B cell (primary cell): ENCODE measurements around the gene AUTS2. TPM values are rescaled to one million over a fixed set of nuclear protein-coding genes. Genes with fewer than 3 reads are reported as not detected.
A peak's percentile ranks its signal among the peaks of the same experiment; 100 is the strongest.

Source experiments
- ATAC-seq: fragments of 200-7000 bp; cut with Tn5 transposase; one replicate; pipeline ENCODE4 v1.10.0; 2021; ENCODE audit warnings: low read depth, mild to moderate bottlenecking, moderate number of reproducible peaks, moderate library complexity
- CTCF ChIA-PET: fragments of 350-600 bp; sonication (Branson Sonifier 250); formaldehyde crosslinking; loops from one replicate; lab custom pipeline; 2021; ENCODE audit warnings: antibody characterized with exemption, inconsistent platforms; lab: Charles Lee
- POLR2A ChIA-PET: fragments of 350-600 bp; sonication (Branson Sonifier 250); formaldehyde crosslinking; loops from one replicate; lab custom pipeline; 2021; ENCODE audit warnings: antibody characterized with exemption; lab: Charles Lee
- DNase-seq: peaks from one replicate; pipeline ENCODE4 v3.0.0; 2013
- H2AFZ ChIP-seq: 2 replicates; pipeline ENCODE4 v1.6.1; 2012; ENCODE audit warnings: mild to moderate bottlenecking, low read depth, low read length; ENCODE audit not compliant: insufficient read depth, poor library complexity, severe bottlenecking
- H3K27ac ChIP-seq, 2 donors: 1 replicate in 1 of 2; 2 replicates in 1 of 2; pipeline ENCODE4 v1.5.1; 2012 to 2013; ENCODE audit warnings: low read length in 2 of 2, mild to moderate bottlenecking in 2 of 2, moderate library complexity in 1 of 2
- H3K27me3 ChIP-seq, 4 experiments: fragments of 200-600 bp in 1 of 4; sonication (generic) in 1 of 4; replicated peaks in 1 of 4; 1 replicate in 2 of 4; 2 replicates in 2 of 4; pipeline versions ENCODE4 v1.6.1 to v1.7.0; 2013 to 2016; ENCODE audit warnings: low read length in 3 of 4, mild to moderate bottlenecking in 2 of 4, mixed read lengths in 1 of 4, moderate library complexity in 1 of 4; ENCODE audit not compliant: insufficient read depth in 4 of 4, control insufficient read depth in 3 of 4; ENCODE audit errors: control extremely low read depth in 1 of 4
- H3K36me3 ChIP-seq, 2 experiments: replicated peaks in 1 of 2; 1 replicate in 1 of 2; 2 replicates in 1 of 2; pipeline versions ENCODE4 v1.6.1 to v1.7.1; 2013; ENCODE audit warnings: low read length in 1 of 2; ENCODE audit not compliant: insufficient read depth in 2 of 2, control insufficient read depth in 1 of 2; ENCODE audit errors: control extremely low read depth in 1 of 2, extremely low read depth in 1 of 2
- H3K4me1 ChIP-seq, 2 donors: fragments of 200-600 bp in 1 of 2; sonication (generic) in 1 of 2; 1 replicate in 1 of 2; 2 replicates in 1 of 2; pipeline versions ENCODE4 v1.5.1 to v1.6.1; 2013 to 2017; ENCODE audit warnings: low read length in 2 of 2; ENCODE audit not compliant: control insufficient read depth in 2 of 2, insufficient read depth in 2 of 2
- H3K4me2 ChIP-seq: replicated peaks from 2 replicates; pipeline ENCODE3; 2012; ENCODE audit warnings: mild to moderate bottlenecking, low read depth, low read length; ENCODE audit not compliant: poor library complexity, severe bottlenecking
- H3K4me3 ChIP-seq, 5 experiments: fragments of 200-600 bp in 1 of 5; sonication (generic) in 1 of 5; 1 replicate in 3 of 5; 2 replicates in 2 of 5; pipeline versions ENCODE4 v1.5.1 to v1.7.0; 2011 to 2016; ENCODE audit warnings: low read length in 4 of 5, mild to moderate bottlenecking in 4 of 5, low read depth in 2 of 5, control low read depth in 1 of 5, moderate library complexity in 1 of 5; ENCODE audit not compliant: insufficient read depth in 1 of 5; ENCODE audit errors: control extremely low read depth in 1 of 5, extremely low read depth in 1 of 5
- H3K79me2 ChIP-seq: fragments of 200-600 bp; sonication (generic); one replicate; pipeline ENCODE4 v1.6.0; 2016; ENCODE audit warnings: low read length; ENCODE audit not compliant: control insufficient read depth, insufficient read depth
- H3K9ac ChIP-seq: fragments of 200-600 bp; sonication (generic); 2 replicates; pipeline ENCODE4 v1.6.1; 2017; ENCODE audit warnings: mild to moderate bottlenecking, low read length, moderate library complexity
- H3K9me3 ChIP-seq, 3 donors: one replicate each; pipeline versions ENCODE4 v1.6.1 to v1.7.1; 2013; ENCODE audit warnings: low read length in 2 of 3; ENCODE audit not compliant: control insufficient read depth in 2 of 3, insufficient read depth in 1 of 3; ENCODE audit errors: control extremely low read depth in 1 of 3
- H4K20me1 ChIP-seq: 2 replicates; pipeline ENCODE4 v1.6.0; 2012; ENCODE audit warnings: mild to moderate bottlenecking, low read length; ENCODE audit not compliant: insufficient read depth, control insufficient read depth, poor library complexity, severe bottlenecking
- H3K27ac Mint-ChIP-seq: one replicate; pipeline ENCODE4 v1.8.0; 2021; ENCODE audit warnings: mixed read lengths
- H3K27me3 Mint-ChIP-seq: one replicate; pipeline ENCODE4 v1.8.0; 2021; ENCODE audit warnings: mixed read lengths
- H3K4me1 Mint-ChIP-seq: one replicate; pipeline ENCODE4 v1.8.0; 2021; ENCODE audit warnings: mixed read lengths
- H3K4me3 Mint-ChIP-seq: one replicate; pipeline ENCODE4 v1.8.0; 2021; ENCODE audit warnings: mixed read lengths
- H3K9me3 Mint-ChIP-seq: one replicate; pipeline ENCODE4 v1.8.0; 2022; ENCODE audit warnings: mixed read lengths; ENCODE audit not compliant: insufficient read depth
- EZH2 ChIP-seq: IDR thresholded peaks from 2 replicates; pipeline ENCODE4 v1.6.1; 2012; ENCODE audit warnings: borderline replicate concordance, low read depth, mild to moderate bottlenecking, moderate library complexity, low read length; ENCODE audit not compliant: insufficient read depth, poor library complexity, severe bottlenecking
- WGBS: methylation state at CpG from one replicate; pipeline ENCODE4 v1.1.5; 2013; ENCODE audit warnings: missing lambda C conversion rate; ENCODE audit not compliant: insufficient coverage; 5-methylcytosine and 5-hydroxymethylcytosine counted together
- intact Hi-C: fragments of 100-400 bp; cut with micrococcal nuclease; formaldehyde crosslinking; loops from one replicate; pipeline ENCODE4 v1.10.0; 2022
- polyA plus RNA-seq: library from polyadenylated mRNA; depleted of rRNA; stranded (reverse); fragments of >200 nt; gene quantifications from 2 replicates; pipeline ENCODE4 v1.2.3, GENCODE V29; 2012
- total RNA-seq, 2 donors: library from RNA; stranded (reverse); fragments of 120-200 nt in 1 of 2; gene quantifications; 1 replicate in 1 of 2; 2 replicates in 1 of 2; pipeline versions ENCODE4 v1.2.3 to v1.2.4, GENCODE V29; 2013 to 2022
- TF ChIP-seq, protein P1 (sequence below): fragments of 200-600 bp; IDR thresholded peaks from one replicate; pipeline ENCODE4 v1.8.0; 2022; ENCODE audit warnings: antibody characterized with exemption, mild to moderate bottlenecking

AUTS2 gene
- total and polyA plus RNA-seq, 2 donors (not counting 1 experiment from before 2014, with no cell fraction given) = 22.3 to 35.0 TPM

DNA sequence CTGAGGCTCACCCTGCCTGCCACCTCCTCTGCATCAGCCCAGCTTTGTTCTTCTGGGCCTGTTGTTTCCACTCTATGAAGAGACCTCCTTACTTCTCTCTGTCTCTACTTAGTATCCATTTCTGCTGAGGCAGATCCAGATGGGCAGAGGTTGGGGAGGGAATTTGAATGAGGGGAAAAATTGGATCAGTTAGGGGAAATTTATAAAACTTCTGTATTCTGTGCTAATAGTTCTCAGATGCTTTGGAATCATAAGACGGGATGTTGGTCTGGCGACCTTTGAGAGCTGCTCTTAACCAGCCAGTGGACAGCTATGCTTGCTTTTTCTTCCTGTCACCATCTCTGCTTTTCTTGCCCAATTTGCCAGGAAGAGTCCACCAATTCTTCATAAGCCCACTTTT, 55.5 kb downstream of the AUTS2 start:
- POLR2A ChIA-PET = interaction anchor here (0.6 kb wide), 1 partner anchor 108 kb away, joined by 5 read pairs; no protein-coding TSS in a partner anchor
- ATAC-seq (no peak), DNase-seq (no peak)
- intact Hi-C loops = loop anchor here (10.0 kb wide), 1 partner anchor 49 kb away; no protein-coding TSS in a partner anchor
- Histone ChIP-seq H3K4me2 (no peak overlapping the region), H3K27me3 (no peaks in the 10 kb centered on the region), H3K27ac (no peak overlapping the region), H3K4me3 (no peak overlapping the region), H2AFZ (no peak overlapping the region), H3K36me3 (no peaks in the 10 kb centered on the region), H3K9ac (no peak overlapping the region), H3K9me3 (no peaks in the 10 kb centered on the region), H3K4me1 (peaks cover 4 to 24% of the 10 kb centered on the region in 2 donors), H4K20me1 (no peaks in the 10 kb centered on the region), H3K79me2 (peaks cover 6% of the 10 kb centered on the region)
- TF ChIP-seq EZH2 = no peak
- TF ChIP-seq, protein P1, sequence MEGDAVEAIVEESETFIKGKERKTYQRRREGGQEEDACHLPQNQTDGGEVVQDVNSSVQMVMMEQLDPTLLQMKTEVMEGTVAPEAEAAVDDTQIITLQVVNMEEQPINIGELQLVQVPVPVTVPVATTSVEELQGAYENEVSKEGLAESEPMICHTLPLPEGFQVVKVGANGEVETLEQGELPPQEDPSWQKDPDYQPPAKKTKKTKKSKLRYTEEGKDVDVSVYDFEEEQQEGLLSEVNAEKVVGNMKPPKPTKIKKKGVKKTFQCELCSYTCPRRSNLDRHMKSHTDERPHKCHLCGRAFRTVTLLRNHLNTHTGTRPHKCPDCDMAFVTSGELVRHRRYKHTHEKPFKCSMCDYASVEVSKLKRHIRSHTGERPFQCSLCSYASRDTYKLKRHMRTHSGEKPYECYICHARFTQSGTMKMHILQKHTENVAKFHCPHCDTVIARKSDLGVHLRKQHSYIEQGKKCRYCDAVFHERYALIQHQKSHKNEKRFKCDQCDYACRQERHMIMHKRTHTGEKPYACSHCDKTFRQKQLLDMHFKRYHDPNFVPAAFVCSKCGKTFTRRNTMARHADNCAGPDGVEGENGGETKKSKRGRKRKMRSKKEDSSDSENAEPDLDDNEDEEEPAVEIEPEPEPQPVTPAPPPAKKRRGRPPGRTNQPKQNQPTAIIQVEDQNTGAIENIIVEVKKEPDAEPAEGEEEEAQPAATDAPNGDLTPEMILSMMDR = no peak
- no peaks in the 10 kb centered on the region for H3K27me3 Mint-ChIP-seq
- H3K27ac Mint-ChIP-seq = no peak overlapping the region
- H3K4me3 Mint-ChIP-seq = no peak overlapping the region
- peaks cover 39% of the 10 kb centered on the region for H3K4me1 Mint-ChIP-seq
- CTCF ChIA-PET = no interaction called here
- H3K9me3 Mint-ChIP-seq = no peaks in the 10 kb centered on the region
- 100% methylated on average over 2 of the region's 2 CpGs for WGBS

DNA sequence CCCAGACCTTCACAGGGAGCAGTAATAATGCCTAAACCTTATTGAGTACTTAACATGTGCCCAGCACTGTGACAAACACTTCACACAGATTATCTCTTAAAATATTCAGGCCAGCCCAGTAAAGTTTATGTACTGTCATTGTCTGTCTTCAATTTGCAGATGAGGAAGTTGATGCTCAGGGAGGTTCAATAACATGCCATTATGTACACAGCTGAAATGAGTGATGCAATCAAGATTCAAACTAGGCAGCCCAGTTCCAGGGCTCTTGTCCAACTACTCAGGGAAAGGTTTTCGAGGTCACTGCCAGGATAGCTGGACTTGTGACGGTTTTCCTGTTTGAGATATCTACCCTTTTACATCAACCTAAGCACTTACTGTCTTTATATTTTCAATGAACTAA, 56.1 kb downstream of the AUTS2 start:
- Histone ChIP-seq H3K36me3 (no peaks in the 10 kb centered on the region), H3K79me2 (peaks cover 6% of the 10 kb centered on the region), H4K20me1 (no peaks in the 10 kb centered on the region), H3K4me3 (no peak overlapping the region), H3K4me2 (no peak overlapping the region), H3K27ac (no peak overlapping the region), H2AFZ (no peak overlapping the region), H3K27me3 (no peaks in the 10 kb centered on the region), H3K4me1 (peaks cover 4 to 24% of the 10 kb centered on the region in 2 donors), H3K9me3 (no peaks in the 10 kb centered on the region), H3K9ac (no peak overlapping the region)
- WGBS = no CpG with 5 or more reads among the region's 2 CpGs
- ChIA-PET POLR2A (no interaction called here), CTCF (no interaction called here)
- Mint-ChIP-seq H3K27me3 (no peaks in the 10 kb centered on the region), H3K4me3 (no peak overlapping the region), H3K9me3 (no peaks in the 10 kb centered on the region), H3K27ac (no peak overlapping the region), H3K4me1 (peaks cover 39% of the 10 kb centered on the region)
- intact Hi-C loops = loop anchor here (10.0 kb wide), 1 partner anchor 50 kb away; no protein-coding TSS in a partner anchor
- TF ChIP-seq, protein P1 = no peak
- TF ChIP-seq EZH2 = no peak
- ATAC-seq (peak; percentile 21), DNase-seq (no peak)
